Limb (tissue), 2 donors: ENCODE data around the gene KLHL30.
"Not testable (repeated sequence)": the region's sequence is repeated elsewhere in the genome, so short reads cannot be mapped to it uniquely, and the experiment has no call there.

Source experiments
- DNase-seq, 2 donors: peaks; one replicate each; pipeline ENCODE4 v3.0.0-alpha.2; 2016; ENCODE audit errors: extremely low spot score in 2 of 2

KLHL30 gene

DNA sequence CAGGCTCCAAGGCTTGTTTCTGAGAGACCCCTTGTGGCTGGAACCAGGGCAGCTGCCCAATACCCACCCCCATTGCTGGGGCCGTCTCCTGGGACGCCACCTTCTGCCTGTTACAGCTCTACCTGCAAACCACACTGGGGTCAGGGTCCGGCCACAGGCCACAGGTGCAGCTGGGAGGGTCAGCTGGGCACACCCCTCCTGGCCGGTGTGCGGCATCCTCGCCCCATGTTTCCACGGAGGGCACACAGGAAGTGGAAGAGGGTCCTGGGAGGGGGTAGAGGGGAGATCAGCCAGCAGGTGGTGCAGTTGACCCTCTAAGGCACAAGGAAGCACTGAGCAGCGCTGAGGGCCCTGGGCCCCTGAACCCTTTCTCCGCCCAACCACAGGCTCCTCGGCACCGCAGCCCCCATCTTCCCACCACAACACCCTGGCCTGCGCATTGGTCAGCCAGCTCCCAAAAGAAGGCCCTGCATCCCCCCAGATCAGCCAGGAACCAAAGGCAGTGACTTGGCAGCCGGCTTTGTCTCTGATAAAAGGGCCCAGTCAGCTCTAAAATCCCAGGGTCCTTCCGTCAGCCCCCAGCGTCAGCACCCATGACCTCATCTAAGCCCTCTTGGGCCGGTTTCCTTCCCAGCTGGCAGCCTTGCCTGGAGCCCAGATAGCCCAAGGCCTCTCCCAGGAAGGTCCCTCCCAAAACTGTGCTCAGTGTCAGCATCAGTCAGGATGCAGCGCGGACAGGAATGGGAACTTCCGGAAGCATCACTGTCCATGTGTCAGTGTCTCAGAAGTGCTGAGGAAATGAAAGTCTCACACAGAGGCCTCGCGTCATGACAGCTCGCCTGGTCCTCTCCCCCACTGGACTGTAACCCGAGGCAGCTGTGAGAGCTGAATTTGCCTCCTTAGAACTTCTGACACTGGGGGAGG lies 22.0 kb downstream of the KLHL30 start:
- DNase-seq, result peak in 1 of 2 donors; percentile 45

DNA sequence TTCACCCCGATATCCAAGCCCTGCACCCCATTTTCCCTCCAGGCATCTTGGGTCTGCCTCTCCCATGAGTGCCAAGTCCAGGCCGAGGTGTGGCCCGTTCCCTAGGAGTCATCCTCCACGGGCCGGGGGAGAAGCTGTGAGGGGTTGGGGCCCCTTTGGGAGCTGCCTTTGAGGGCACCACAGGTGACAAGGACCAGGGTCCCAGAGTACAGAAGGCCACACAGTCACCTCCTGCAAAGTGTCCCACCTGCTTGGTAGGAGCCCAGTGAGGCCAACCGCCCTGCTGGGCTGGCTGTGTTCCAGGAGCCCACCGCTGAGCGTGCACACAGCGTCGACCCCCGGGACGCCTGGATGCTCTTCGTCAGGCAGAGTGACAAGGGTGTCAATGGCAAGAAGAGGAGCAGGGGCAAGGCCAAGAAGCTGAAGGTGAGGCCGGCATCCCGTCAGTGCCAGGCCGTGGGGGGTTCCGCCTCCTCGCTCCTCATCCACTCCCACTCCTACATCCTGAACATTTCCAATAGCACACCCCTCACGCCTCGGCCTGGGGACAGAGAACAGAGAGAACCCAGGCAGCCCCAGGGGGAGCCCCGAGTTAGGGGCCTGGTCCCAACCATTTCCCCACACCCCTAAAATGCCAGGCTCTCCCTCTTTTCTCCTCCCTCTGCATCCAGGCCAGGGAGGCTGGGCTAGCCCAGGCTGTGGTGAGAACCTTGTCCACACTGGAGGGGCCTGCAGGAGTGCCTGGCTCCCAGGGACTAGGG lies 23.0 kb downstream of the KLHL30 start:
- DNase-seq, result peak in 1 of 2 donors; percentile 27

GRCh38 chr2:238162251-238162845 lies 23.9 kb downstream of the KLHL30 start:
- peak in 1 of 2 donors; percentile 30 for DNase-seq

GRCh38 chr2:238162846-238163441 lies 24.5 kb downstream of the KLHL30 start:
- peak in 1 of 2 donors; percentile 29 for DNase-seq

DNA sequence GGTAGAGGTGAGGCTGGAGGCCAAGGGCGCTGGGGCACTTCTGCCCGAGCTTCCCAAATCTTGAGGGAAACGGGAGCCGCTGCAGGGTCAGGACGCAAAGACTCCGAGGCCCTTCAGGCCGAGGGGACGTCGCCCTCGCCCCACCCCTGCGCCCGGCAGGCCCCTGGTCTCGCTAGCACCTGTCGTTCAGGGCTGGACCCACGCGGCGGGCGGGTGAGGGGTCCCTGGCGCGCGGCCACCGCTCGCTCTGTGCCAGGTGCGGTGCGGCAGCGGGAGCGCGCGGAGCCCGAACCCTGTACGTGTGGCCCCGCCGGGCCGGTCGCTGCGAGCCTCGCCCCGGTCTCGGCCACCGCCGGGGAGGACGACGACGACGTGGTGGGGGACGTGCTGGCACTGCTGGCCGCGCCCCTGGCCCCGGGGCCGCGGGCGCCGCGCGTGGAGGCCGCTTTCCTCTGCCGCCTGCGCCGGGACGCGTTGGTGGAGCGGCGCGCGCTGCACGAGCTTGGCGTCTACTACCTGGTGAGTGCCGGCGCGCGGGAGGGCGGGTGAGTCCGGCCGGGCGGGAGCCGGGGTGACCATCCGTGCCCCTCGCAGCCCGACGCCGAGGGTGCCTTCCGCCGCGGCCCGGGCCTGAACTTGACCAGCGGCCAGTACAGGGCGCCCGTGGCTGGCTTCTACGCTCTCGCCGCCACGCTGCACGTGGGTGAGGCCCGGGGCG lies 25.2 kb downstream of the KLHL30 start:
- peak in 1 of 2 donors; percentile 51 for DNase-seq

DNA sequence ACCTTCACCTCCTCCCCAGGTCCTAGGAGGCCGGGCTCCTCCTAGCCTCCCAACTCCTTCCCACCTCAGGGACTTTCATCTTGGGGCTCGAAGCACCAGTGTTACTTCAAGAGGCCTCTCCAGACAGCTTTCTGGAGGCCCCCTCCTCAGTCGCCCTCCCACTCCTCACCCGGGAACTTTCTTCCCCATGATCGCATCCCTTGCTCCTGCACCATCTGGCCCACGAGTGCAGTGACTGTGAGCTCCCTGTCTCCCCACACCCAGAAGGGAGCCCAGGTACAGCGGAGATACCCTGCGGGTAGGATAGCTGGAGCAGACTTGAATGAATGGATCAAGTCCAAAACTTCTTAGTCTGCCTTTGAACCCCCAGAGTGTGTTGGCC lies 26.4 kb downstream of the KLHL30 start:
- DNase-seq, result no peak

DNA sequence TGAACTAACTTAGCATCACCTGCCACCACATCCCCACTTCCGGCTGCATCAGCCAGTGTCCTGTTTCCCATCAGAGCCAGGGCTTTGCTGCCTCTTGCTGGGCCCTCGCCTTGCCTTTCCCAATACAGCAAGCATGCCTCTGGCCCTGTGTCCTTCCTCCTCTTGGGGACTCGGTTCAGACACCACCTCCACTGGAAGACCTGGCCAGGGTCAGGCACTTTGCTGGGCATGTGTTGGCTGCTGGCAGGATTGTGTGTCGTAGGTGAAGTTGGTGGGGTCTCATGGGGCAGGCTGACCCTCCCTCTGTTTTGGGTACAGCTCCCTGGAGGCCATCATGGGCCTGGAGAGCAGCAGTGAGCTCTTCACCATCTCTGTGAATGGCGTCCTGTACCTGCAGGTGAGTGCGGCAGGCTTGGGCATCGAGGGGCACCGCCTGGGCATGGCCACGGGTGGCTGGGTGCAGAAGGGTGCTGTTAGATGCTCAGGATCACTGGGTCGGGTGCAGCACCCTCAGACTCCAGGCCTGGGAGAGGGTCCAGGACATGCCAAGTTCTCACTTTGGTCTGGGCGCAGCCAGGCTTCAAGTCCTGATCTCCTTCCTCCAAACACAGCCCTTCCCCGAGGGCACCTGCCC lies 26.9 kb downstream of the KLHL30 start:
- no peak for DNase-seq

GRCh38 chr2:238166391-238167343 lies 28.2 kb downstream of the KLHL30 start:
- peak in 1 of 2 donors; percentile 33 for DNase-seq

DNA sequence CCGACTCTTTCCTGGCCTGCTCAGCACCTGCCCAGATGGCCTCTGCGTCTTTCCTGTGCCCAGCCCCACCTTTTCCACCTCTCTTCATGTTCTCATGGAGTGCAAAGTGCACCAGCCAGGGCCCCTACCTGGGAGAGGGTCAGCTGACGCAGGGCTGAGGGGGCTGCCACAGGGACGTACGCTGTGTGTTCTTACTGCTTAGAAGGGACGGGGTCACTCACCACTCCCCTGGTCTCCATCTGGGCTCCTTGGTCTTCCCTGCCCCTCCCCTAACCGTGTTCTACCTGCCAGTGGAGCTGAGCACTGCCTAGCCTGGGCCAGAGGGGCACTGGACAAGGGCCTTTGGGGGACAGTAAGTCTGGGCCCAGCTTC lies 28.9 kb downstream of the KLHL30 start:
- DNase-seq, result peak in 1 of 2 donors; percentile 27

- peak in 1 of 2 donors; percentile 25 for DNase-seq
Measured at GRCh38 chr2:238167761-238168160, 29.3 kb downstream of the KLHL30 start.

GRCh38 chr2:238168196-238169047 lies 30.0 kb downstream of the KLHL30 start:
- no peak for DNase-seq

GRCh38 chr2:238169048-238169707 lies 30.7 kb downstream of the KLHL30 start:
- peak in 1 of 2 donors; percentile 31 for DNase-seq

- DNase-seq, result peak in 1 of 2 donors; percentile 30
Measured at GRCh38 chr2:238169708-238170251, 31.3 kb downstream of the KLHL30 start.

DNA sequence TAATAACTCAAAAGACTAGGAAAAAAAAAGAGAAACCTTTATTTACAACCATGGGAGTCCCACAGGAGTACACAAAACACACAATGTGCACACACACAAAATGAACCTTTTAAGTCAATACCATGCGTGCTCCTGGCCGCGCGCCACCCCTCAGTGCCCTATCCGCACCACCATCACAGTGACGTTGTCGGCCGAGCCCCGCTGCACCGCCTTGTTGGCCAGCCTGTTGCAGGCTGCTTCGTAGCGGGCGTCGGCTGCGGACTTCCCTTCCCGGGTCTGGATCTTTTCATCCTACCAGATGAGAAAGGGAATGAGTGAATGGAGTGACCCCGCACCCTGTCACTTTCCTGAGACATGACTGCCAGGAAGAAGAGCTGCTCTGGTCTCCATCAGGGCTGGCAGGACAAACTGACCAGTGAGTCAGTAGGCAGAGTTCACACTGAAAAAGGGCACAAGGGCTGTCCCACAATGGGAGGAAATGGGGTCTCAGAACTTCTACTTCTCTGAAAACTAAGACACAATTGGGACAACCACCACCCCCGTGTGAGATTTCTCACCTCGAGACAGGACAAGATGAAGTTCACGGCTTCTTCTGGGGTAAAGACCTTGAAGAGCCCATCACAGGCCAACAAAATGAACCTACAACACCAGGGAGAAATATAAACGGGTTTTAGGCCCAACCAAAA lies 32.1 kb downstream of the KLHL30 start:
- DNase-seq, result no peak

DNA sequence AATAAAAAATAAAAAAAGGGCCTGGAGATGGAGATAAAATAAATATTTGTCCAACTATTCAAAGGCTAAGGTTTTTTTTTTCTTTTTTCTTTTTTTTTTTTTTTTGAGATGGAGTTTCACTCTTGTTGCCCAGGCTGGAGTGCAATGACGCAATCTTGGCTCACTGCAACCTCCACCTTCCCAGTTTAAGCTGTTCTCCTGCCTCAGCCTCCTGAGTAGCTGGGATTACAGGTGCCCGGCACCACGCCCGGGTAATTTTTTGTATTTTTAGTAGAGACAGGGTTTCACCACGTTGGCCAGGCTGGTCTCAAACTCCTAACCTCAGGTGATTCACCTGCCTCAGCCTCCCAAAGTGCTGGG lies 32.6 kb downstream of the KLHL30 start:
- not testable (repeated sequence) for DNase-seq

DNA sequence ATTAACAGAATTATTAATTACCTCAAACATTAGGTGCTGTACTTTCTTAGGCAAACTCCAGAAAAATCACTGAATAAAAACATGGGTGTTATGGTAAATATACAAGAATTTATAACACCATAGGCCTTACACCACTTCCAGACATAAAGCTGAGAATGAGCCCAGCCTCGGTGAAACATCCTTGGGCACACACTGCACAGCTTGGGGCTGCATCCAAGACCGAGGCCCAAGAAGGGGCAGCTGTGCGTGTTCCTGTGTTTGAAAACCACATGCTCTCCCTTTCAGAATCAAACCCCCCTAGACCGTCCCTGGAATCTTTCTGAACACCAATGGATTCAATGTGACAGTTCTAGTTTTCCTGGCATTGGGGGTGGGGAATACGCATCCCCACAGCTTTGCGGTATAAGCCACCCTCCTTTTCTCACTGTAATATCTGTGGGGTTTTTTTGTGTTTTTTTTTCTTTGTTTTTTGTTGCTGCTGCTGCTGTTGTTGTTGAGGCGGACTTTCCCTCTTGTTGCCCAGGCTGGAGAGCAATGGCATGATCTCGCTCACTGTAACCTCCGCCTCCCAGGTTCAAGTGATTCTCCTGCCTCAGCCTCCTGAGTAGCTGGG lies 33.2 kb downstream of the KLHL30 start:
- no peak for DNase-seq

DNA sequence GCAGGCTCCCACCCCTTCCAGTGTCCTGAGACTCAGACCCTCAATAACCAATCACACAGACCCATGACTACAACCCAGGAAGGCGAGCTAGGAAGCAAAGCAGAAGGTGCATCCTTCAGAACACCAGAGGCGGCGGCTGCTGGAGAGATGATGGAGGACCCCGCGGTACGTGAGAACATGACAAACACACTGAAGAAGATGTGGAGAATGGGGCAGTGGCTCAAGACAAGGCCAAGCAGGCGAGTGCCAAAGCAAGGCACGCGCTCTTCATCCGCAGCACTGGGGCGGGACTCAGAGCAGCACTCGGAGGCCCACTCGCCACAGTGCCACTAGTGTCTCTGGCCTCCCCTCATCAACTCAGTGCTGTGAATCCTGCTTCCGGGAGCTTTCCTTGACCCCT lies 34.0 kb downstream of the KLHL30 start:
- no peak for DNase-seq
